Measurements from ENCODE around the gene ZDHHC3. TPM values are rescaled to one million over a fixed set of nuclear protein-coding genes. Genes with fewer than 3 reads are reported as not detected.
A peak's percentile ranks its signal among the peaks of the same experiment; 100 is the strongest.

Gene ZDHHC3
- total RNA-seq, 2 donors from 2014 or later: 33.0 to 37.6 TPM

GRCh38 chr3:45007091-45007490, 31.1 kb upstream of the ZDHHC3 start:
- no peak for ATAC-seq (replicated peaks in 1 of 2)
- DNase-seq: no peak
- peaks cover 19% of the 10 kb centered on the region for H3K4me1 Mint-ChIP-seq (ENCODE audit: low read depth)
- H3K36me3 Mint-ChIP-seq (ENCODE audit: insufficient read depth in 2 of 2): peaks cover 12 to 45% of the 10 kb centered on the region in 2 donors
- peak overlapping the region in 1 of 2 donors; percentile 22 for H3K4me3 Mint-ChIP-seq
- no peaks in the 10 kb centered on the region for H3K27me3 Mint-ChIP-seq (ENCODE audit: low read depth)
- H3K27ac Mint-ChIP-seq: no peak overlapping the region
- H3K9me3 Mint-ChIP-seq: no peaks in the 10 kb centered on the region

GRCh38 chr3:45003859-45004258, 27.9 kb upstream of the ZDHHC3 start:
- Mint-ChIP-seq H3K27me3 (ENCODE audit: low read depth) (no peaks in the 10 kb centered on the region), H3K27ac (no peak overlapping the region), H3K36me3 (ENCODE audit: insufficient read depth in 2 of 2) (peaks cover 12 to 45% of the 10 kb centered on the region in 2 donors), H3K9me3 (no peaks in the 10 kb centered on the region), H3K4me3 (no peak overlapping the region), H3K4me1 (ENCODE audit: low read depth) (peaks cover 19% of the 10 kb centered on the region)
- DNase-seq: no peak
- no peak for ATAC-seq (replicated peaks in 1 of 2)

- Mint-ChIP-seq H3K4me1 (ENCODE audit: low read depth) (peaks cover 19% of the 10 kb centered on the region), H3K27me3 (ENCODE audit: low read depth) (no peaks in the 10 kb centered on the region), H3K27ac (peak overlapping the region; percentile 19), H3K36me3 (ENCODE audit: insufficient read depth in 2 of 2) (peaks cover 12 to 46% of the 10 kb centered on the region in 2 donors), H3K9me3 (no peaks in the 10 kb centered on the region), H3K4me3 (no peak overlapping the region)
- DNase-seq (no peak), ATAC-seq (replicated peaks in 1 of 2) (no peak)
These were observed 27.4 kb upstream of the ZDHHC3 start for GRCh38 chr3:45003406-45003805.

GRCh38 chr3:45002720-45003119, 26.7 kb upstream of the ZDHHC3 start:
- Mint-ChIP-seq H3K4me3 (no peak overlapping the region), H3K27me3 (ENCODE audit: low read depth) (no peaks in the 10 kb centered on the region), H3K27ac (no peak overlapping the region), H3K4me1 (ENCODE audit: low read depth) (peaks cover 18% of the 10 kb centered on the region), H3K36me3 (ENCODE audit: insufficient read depth in 2 of 2) (peaks cover 9 to 43% of the 10 kb centered on the region in 2 donors), H3K9me3 (no peaks in the 10 kb centered on the region)
- no peak for ATAC-seq (replicated peaks in 1 of 2)
- no peak for DNase-seq

- peaks cover 23% of the 10 kb centered on the region for H3K4me1 Mint-ChIP-seq (ENCODE audit: low read depth)
- H3K4me3 Mint-ChIP-seq: no peak overlapping the region
- H3K9me3 Mint-ChIP-seq: no peaks in the 10 kb centered on the region
- H3K27ac Mint-ChIP-seq: no peak overlapping the region
- no peak for DNase-seq
- ATAC-seq (replicated peaks in 1 of 2): no peak
- peaks cover 9 to 42% of the 10 kb centered on the region in 2 donors for H3K36me3 Mint-ChIP-seq (ENCODE audit: insufficient read depth in 2 of 2)
- no peaks in the 10 kb centered on the region for H3K27me3 Mint-ChIP-seq (ENCODE audit: low read depth)
These were observed 26.2 kb upstream of the ZDHHC3 start for GRCh38 chr3:45002139-45002660.

GRCh38 chr3:45001738-45002137, 25.8 kb upstream of the ZDHHC3 start:
- Mint-ChIP-seq H3K4me1 (ENCODE audit: low read depth) (peaks cover 23% of the 10 kb centered on the region), H3K9me3 (no peaks in the 10 kb centered on the region), H3K4me3 (no peak overlapping the region), H3K36me3 (ENCODE audit: insufficient read depth in 2 of 2) (peaks cover 9 to 37% of the 10 kb centered on the region in 2 donors), H3K27ac (no peak overlapping the region), H3K27me3 (ENCODE audit: low read depth) (no peaks in the 10 kb centered on the region)
- DNase-seq (no peak), ATAC-seq (replicated peaks in 1 of 2) (no peak)

GRCh38 chr3:45000823-45001222, 24.8 kb upstream of the ZDHHC3 start:
- Mint-ChIP-seq H3K9me3 (no peaks in the 10 kb centered on the region), H3K4me3 (no peak overlapping the region), H3K4me1 (ENCODE audit: low read depth) (peaks cover 28% of the 10 kb centered on the region), H3K27me3 (ENCODE audit: low read depth) (no peaks in the 10 kb centered on the region), H3K27ac (no peak overlapping the region), H3K36me3 (ENCODE audit: insufficient read depth in 2 of 2) (peaks cover 9 to 38% of the 10 kb centered on the region in 2 donors)
- no peak for ATAC-seq (replicated peaks in 1 of 2)
- no peak for DNase-seq

GRCh38 chr3:44999782-45000181, 23.8 kb upstream of the ZDHHC3 start:
- Mint-ChIP-seq H3K4me1 (ENCODE audit: low read depth) (peaks cover 33% of the 10 kb centered on the region), H3K27ac (no peak overlapping the region), H3K4me3 (no peak overlapping the region), H3K27me3 (ENCODE audit: low read depth) (no peaks in the 10 kb centered on the region), H3K9me3 (no peaks in the 10 kb centered on the region), H3K36me3 (ENCODE audit: insufficient read depth in 2 of 2) (peaks cover 4 to 28% of the 10 kb centered on the region in 2 donors)
- DNase-seq (no peak), ATAC-seq (replicated peaks in 1 of 2) (no peak)

GRCh38 chr3:44996556-44996969, 20.6 kb upstream of the ZDHHC3 start:
- DNase-seq: no peak
- H3K4me3 Mint-ChIP-seq: peak overlapping the region; percentile 18 to 63
- peak; percentile 86 to 92 for ATAC-seq (replicated peaks in 1 of 2)
- H3K27me3 Mint-ChIP-seq (ENCODE audit: low read depth): no peaks in the 10 kb centered on the region
- peaks cover 2 to 23% of the 10 kb centered on the region in 2 donors for H3K36me3 Mint-ChIP-seq (ENCODE audit: insufficient read depth in 2 of 2)
- no peaks in the 10 kb centered on the region for H3K9me3 Mint-ChIP-seq
- H3K4me1 Mint-ChIP-seq (ENCODE audit: low read depth): peaks cover 64% of the 10 kb centered on the region
- peak overlapping the region; percentile 86 for H3K27ac Mint-ChIP-seq

GRCh38 chr3:44995142-44995770, 19.3 kb upstream of the ZDHHC3 start:
- Mint-ChIP-seq H3K4me3 (no peak overlapping the region), H3K4me1 (ENCODE audit: low read depth) (peaks cover 74% of the 10 kb centered on the region), H3K27me3 (ENCODE audit: low read depth) (no peaks in the 10 kb centered on the region), H3K36me3 (ENCODE audit: insufficient read depth in 2 of 2) (peaks cover 0 to 26% of the 10 kb centered on the region in 2 donors), H3K27ac (peak overlapping the region; percentile 67), H3K9me3 (no peaks in the 10 kb centered on the region)
- ATAC-seq (replicated peaks in 1 of 2) (no peak), DNase-seq (no peak)

- Mint-ChIP-seq H3K27me3 (ENCODE audit: low read depth) (no peaks in the 10 kb centered on the region), H3K4me3 (no peak overlapping the region), H3K36me3 (ENCODE audit: insufficient read depth in 2 of 2) (peaks cover 0 to 27% of the 10 kb centered on the region in 2 donors), H3K27ac (peak overlapping the region; percentile 24), H3K4me1 (ENCODE audit: low read depth) (peaks cover 89% of the 10 kb centered on the region), H3K9me3 (no peaks in the 10 kb centered on the region)
- peak in 1 of 2 donors; percentile 25 for ATAC-seq (replicated peaks in 1 of 2)
- no peak for DNase-seq
These were observed 17.7 kb upstream of the ZDHHC3 start for GRCh38 chr3:44993471-44994205.

- ATAC-seq (replicated peaks in 1 of 2) (no peak), DNase-seq (peak in 1 of 2 donors; percentile 28)
- no peak overlapping the region for H3K4me3 Mint-ChIP-seq
- H3K36me3 Mint-ChIP-seq (ENCODE audit: insufficient read depth in 2 of 2): peaks cover 0 to 25% of the 10 kb centered on the region in 2 donors
- H3K27me3 Mint-ChIP-seq (ENCODE audit: low read depth): no peaks in the 10 kb centered on the region
- H3K9me3 Mint-ChIP-seq: no peaks in the 10 kb centered on the region
- peaks cover 91% of the 10 kb centered on the region for H3K4me1 Mint-ChIP-seq (ENCODE audit: low read depth)
- peak overlapping the region; percentile 14 for H3K27ac Mint-ChIP-seq
These were observed 16.8 kb upstream of the ZDHHC3 start for GRCh38 chr3:44992555-44993470.
